MM.1S (cell line): ENCODE data around the gene SETDB2.

Experiments used
- CTCF ChIP-seq: fragments of 300-600 bp; sonication (generic); IDR thresholded peaks from 2 replicates; pipeline ENCODE4 v1.5.1; 2016; ENCODE audit warnings: antibody characterized with exemption, low read length, mixed read lengths
- EZH2 ChIP-seq: fragments of 300-600 bp; sonication (generic); optimal IDR thresholded peaks from 2 replicates; pipeline ENCODE3; 2017; ENCODE audit warnings: low read depth, mild to moderate bottlenecking, antibody characterized with exemption, low read length, mixed read lengths

DNA sequence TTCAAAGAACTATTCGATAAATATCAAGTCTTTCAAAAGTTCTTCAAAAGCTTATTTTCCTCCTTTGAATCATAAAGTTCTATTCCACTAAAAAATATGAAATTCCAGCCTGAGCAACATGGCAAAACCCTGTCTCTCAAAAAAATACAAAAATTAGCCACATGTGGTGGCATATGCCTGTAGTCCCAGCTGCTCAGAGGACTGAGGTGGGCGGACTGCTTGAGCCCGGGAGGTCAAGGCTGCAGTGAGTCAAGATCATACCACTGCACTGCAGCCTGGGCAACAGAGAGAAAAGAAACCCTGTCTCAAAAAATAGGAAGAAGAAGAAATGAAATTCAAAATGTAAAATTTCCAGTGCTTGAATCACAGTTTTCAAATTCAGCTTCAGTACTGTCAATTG lies 24.8 kb upstream of the SETDB2 start:
- TF ChIP-seq CTCF (no peak), EZH2 (no peak)
